Measurements from ENCODE around the gene MBD2.
"Not testable (repeated sequence)": the region's sequence is repeated elsewhere in the genome, so short reads cannot be mapped to it uniquely, and the experiment has no call there.

Gene MBD2

GRCh38 chr18:54224379-54225014, at the start of gene MBD2:
Gene MBD2 (minus strand): TSS chr18:54224669. CDS start chr18:54224559, 110 bp downstream.
- DNase-seq, result peak; percentile 67 to 99 (median 90)

DNA sequence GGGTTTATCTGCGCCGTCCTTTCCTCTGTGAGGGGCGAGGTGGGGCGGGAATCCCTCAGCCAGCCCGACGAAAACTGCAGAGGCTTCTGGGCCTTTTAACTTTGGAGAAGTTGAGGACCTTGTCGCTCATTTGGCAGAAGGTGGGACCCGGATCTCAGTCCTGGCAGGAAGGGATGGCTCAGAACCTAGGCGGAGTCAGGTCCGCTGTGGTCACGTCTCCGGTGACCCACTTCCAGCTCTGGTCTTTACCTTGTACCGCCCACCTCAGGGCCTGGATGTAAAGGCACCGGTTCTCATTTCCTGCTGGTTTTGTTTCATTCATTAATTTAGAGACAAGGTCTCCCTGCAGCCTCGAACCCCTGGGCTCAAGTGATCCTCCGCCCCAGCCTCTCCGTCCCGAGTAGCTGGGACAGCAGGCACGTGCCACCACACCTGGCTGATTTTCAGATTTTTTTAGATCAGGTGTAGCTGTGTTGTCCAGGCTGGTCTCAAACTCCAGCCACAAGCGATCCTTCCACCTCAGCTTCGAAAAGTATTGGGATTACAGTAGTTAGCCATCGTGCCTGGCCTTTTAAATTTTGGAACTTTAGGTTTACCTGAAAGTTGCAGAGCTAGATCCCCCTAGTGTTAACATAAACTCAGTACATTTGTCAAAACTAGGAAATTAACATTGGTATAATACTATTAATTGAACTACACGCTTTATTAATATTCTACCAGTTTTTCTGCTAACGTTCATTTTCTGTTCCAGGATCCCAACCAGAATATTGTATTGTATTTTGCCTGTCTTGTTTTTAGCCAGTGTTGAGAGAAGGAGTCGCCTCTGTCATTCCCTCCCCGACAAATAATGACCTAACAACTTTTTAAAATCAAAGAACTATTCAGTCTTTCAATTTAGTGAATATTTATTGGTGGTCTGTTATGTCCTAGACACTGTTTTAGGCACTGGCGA, 45.7 kb upstream of the MBD2 start:
- peak in 19 of 56 donors; percentile 11 to 70 (median 35) for DNase-seq

- no peak for DNase-seq
Observed at GRCh38 chr18:54268751-54269150, 44.3 kb upstream of the MBD2 start.

DNA sequence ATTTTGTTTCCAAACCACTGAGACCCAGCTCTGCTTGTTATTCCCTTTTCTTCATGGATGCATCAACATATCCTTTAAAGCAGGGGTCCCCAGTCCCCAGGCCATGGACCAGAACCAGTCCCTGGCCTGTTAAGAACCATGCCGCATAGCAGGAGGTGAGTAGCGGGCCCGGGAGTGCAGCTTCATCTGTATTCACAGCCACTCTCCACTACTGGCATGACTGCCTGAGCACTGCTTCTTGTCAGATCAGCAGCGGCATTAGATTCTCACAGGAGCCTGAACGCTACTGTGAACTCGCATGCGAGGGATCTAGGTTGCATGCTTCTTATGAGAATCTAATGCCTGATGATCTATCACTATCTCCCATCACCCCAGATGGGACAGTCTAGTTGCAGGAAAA, 43.2 kb upstream of the MBD2 start:
- peak in 9 of 56 donors; percentile 4 to 37 (median 14) for DNase-seq

DNA sequence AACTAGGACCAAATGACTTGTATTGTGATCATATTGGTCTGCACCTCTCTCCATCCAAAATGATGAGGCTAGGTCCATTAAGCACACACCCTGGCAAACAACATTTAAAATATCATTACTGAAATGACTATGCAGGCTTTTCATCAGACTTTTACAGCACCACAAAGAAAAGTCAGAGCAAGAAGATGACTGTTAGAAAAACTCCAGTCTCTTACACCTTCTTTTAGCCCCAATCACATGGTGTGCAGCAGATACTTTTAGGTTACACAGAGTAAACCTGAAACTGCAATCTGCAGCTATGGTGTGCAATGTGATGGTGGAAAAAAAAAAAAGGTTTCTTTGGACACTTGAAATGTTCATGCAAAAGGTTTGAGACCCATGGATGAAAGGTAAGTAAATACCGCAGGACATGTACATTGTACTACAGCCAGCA, 39.5 kb upstream of the MBD2 start:
- DNase-seq, result no peak

- DNase-seq, result no peak
Observed at GRCh38 chr18:54261894-54262293, 37.4 kb upstream of the MBD2 start.

GRCh38 chr18:54260396-54261072, 36.1 kb upstream of the MBD2 start:
- DNase-seq, result no peak

DNA sequence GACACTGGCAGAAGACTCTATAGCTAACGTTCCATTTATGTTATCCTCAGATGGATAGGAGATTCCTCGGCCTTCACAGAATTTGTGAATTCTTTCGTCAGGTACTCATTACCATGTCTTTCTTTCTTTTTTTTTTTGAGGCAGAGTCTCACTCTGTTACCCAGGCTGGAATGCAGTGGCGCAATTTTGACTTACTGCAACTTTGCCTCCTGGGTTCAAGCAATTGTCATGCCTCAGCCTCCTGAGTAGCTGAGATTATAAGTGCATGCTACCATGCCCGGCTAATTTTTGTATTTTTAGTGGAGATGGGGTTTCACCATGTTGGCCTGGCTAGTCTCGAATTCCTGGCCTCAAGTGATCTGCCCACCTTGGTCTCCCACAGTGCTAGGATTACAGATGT, 33.3 kb upstream of the MBD2 start:
- DNase-seq, result not testable (repeated sequence)

DNA sequence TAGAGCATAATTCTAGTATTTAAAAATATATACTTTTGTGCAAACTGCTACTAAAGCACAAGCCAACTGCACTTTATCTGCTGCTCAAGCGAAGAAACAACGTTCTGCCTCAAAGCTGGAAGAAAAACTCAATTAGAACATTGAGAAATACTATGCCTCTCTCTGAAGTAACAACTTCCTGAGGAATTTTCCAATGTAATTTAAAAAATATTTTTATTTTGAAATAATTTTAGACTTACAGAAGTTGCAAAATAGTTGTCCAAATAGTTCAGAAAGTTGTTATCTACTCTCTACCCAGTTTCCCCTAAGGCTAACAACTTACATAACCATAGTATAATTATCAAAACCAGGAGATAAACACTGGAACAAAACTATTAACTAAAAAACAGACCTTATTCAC, 32.5 kb upstream of the MBD2 start:
- DNase-seq, result no peak

- DNase-seq, result no peak
Observed at GRCh38 chr18:54255141-54255540, 30.7 kb upstream of the MBD2 start.

DNA sequence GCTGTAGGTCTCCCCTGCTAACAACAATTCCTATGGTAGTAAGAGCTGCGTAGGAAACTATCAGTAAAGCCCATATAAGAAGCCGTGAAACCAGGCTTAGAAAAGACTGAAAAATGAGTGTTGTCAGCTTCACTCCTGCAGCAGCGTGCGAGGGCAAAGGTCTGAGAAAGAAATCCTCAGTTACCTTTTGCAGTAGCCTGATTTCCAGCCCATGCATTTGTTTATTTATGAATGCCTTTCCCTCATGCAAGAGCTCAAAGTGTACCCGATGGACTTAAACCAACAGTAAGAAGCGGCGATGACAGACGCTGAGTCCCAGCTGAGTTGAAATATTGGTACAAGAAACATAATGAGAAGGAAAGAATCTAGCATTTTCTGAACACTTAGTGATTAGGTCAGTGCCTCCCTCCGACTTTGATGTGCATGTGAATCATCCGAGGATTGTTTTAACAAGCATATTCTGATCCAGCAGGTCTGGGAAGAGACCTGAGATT, 29.8 kb upstream of the MBD2 start:
- DNase-seq, result no peak

- no peak for DNase-seq
Observed at GRCh38 chr18:54251606-54252390, 27.3 kb upstream of the MBD2 start.

DNA sequence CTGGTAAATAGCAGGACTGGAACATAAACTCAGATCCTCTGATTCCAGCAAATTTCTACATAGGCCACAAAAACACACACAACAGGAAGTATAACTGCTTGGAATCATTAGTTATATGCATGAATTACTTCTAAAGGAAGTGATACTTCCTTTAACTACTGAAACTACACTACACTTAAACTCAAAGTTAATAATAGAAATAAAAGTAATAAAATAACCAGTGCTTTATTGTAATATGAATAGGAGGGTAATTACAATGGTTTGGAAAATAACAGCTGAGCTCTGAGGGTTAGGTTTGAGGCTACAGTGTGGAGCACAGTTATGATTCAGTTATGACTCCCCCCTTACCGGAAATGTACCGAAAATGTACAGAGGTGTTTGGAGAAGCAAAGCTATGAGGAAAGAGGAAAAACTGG, 26.4 kb upstream of the MBD2 start:
- no peak for DNase-seq

DNA sequence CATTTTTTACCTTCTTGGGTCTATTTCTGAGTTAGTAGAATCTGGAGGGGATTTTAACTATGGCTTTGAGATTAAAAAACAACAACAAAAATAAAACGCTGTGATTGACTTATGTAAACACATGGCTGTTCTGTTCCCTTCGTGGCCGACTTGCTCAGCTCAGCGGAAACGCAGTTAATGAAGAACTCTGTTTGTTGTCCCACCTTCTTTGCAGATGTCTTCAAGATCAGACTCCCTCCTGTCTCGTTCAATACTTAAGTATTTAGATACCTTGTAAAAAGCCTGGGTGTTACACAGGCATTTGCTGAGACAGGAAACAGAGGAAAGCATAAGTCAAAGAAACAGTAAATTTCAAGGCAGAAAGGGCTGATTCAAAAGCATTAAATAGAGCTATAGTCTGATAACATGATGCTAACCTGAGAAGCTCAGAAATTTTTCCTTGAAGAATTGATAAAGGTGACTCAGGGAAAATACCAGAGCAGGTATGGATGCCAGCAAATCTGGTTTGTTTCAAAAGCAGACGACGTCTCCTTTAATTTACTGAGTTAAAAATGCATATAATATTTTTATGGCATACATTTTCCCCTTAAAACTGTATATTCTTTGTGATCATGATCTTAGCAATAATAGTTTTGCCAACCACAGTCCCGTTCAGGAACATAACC, 23.2 kb upstream of the MBD2 start:
- no peak for DNase-seq

GRCh38 chr18:54242327-54242726, 17.9 kb upstream of the MBD2 start:
- no peak for DNase-seq

GRCh38 chr18:54241483-54241882, 17.0 kb upstream of the MBD2 start:
- DNase-seq, result no peak

GRCh38 chr18:54240629-54241107, 16.2 kb upstream of the MBD2 start:
- no peak for DNase-seq

DNA sequence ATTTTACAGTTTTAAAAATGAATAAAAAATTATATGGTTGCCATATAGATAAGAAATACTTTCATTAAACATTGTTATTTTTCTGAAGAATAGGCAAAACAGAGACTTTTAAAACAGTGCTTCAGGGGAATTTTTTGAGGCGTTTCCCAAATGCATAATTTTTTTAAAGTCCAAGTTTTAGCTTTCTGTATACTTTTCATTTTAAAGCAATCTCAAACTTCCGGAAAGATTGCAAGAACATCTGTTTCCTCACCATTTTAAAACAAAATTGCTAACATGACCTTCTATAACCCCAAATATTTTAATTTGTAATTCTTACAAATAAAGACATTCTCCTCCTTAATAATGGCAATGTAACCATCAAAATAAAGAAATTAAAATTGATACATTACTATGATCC, 15.1 kb upstream of the MBD2 start:
- no peak for DNase-seq

DNA sequence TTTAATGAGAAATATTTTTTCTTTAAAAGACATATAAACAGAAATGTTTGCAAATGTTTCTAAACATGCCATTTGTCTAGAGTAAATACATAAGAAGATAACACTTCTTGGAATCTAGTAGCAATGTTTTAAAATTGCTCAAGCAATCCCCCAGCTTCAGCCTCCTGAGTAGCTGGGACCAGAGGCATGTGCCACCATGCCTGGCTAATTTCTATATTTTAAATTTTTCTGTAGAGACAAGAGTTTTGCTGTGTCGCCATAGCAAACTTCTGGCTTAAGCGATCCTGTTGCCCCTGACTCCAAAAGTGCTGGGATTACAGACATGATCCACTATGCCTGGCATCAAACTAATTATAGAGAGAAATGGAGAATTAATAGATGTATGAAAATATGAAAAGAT, 14.6 kb upstream of the MBD2 start:
- no peak for DNase-seq
